Sigmoid colon (tissue), 7 donors: Measurements from ENCODE around the gene UMODL1. TPM values are rescaled to one million over a fixed set of nuclear protein-coding genes. Genes with fewer than 3 reads are reported as not detected.

ENCODE experiments used
- DNase-seq: peaks from one replicate; pipeline ENCODE4 v3.0.0-alpha.2; 2019
- H3K27ac ChIP-seq, 4 donors: fragments of 200-600 bp; sonication (generic); one replicate each; pipeline ENCODE4 v1.5.1; 2016 to 2019; ENCODE audit warnings: mild to moderate bottlenecking in 1 of 4
- H3K27me3 ChIP-seq, 3 donors: fragments of 200-600 bp; sonication (generic); one replicate each; pipeline ENCODE4 v1.5.1; 2019; ENCODE audit warnings: mild to moderate bottlenecking in 1 of 3
- H3K36me3 ChIP-seq, 4 donors: fragments of 200-600 bp; sonication (generic); one replicate each; pipeline ENCODE4 v1.5.1; 2016 to 2019
- H3K4me1 ChIP-seq, 4 donors: fragments of 200-600 bp; sonication (generic); one replicate each; pipeline ENCODE4 v1.5.1; 2017 to 2019
- H3K4me3 ChIP-seq, 4 donors: fragments of 200-600 bp; sonication (generic); one replicate each; pipeline ENCODE4 v1.5.1; 2017 to 2019; ENCODE audit warnings: mild to moderate bottlenecking in 2 of 4, moderate library complexity in 1 of 4
- H3K9me3 ChIP-seq, 4 donors: fragments of 200-600 bp in 3 of 4; sonication (generic) in 3 of 4; one replicate each; pipeline versions ENCODE4 v1.5.1 to v1.6.1; 2013 to 2019
- EP300 ChIP-seq, 4 donors: sonication (generic); formaldehyde crosslinking; IDR thresholded peaks; one replicate each; pipeline ENCODE4 v1.6.1; 2017; ENCODE audit warnings: antibody characterized with exemption in 4 of 4
- POLR2A ChIP-seq, 2 donors: fragments of 450-650 bp; IDR thresholded peaks; one replicate each; pipeline ENCODE4 v1.6.1; 2016; ENCODE audit warnings: antibody characterized with exemption in 2 of 2, mild to moderate bottlenecking in 2 of 2, moderate library complexity in 2 of 2
- POLR2AphosphoS5 ChIP-seq, 4 donors: sonication (generic); formaldehyde crosslinking; IDR thresholded peaks; one replicate each; pipeline ENCODE4 v1.6.1; 2017; ENCODE audit warnings: antibody characterized with exemption in 4 of 4
- WGBS, 2 donors: extraction: QIAGEN DNeasy Blood & Tissue Kit; methylation state at CpG; one replicate each; pipeline ENCODE4 v1.1.7; 2013; 5-methylcytosine and 5-hydroxymethylcytosine counted together
- intact Hi-C: fragments of 100-400 bp; cut with DNase I; formaldehyde crosslinking; loops from one replicate; pipeline ENCODE4 v1.15.1; 2023
- polyA plus RNA-seq, 3 donors: library from polyadenylated mRNA; stranded (reverse); fragments of 200-250 nt; gene quantifications; one replicate each; pipeline ENCODE4 v1.2.3, GENCODE V29; 2013
- total RNA-seq, 4 donors: library from RNA; depleted of rRNA; stranded (reverse); fragments of >200 nt; gene quantifications; one replicate each; pipeline ENCODE4 v1.1.0, GENCODE V29; 2016
- TF ChIP-seq, protein P1 (sequence below), 4 experiments: fragments of 450-650 bp in 3 of 4; fragments of 200-600 bp in 1 of 4; IDR thresholded peaks; one replicate each; pipeline ENCODE4 v1.5.1; 2016 to 2019; ENCODE audit warnings: antibody characterized with exemption in 4 of 4, mild to moderate bottlenecking in 3 of 4, moderate library complexity in 2 of 4
- donor health status: healthy with polysubstance abuse.
- donor health status: Bipolar disorder and iron deficiency.
- donor health status: healthy.

UMODL1 gene
- total and polyA plus RNA-seq, 7 donors: 0.13 to 0.23 TPM; not detected in 5

DNA sequence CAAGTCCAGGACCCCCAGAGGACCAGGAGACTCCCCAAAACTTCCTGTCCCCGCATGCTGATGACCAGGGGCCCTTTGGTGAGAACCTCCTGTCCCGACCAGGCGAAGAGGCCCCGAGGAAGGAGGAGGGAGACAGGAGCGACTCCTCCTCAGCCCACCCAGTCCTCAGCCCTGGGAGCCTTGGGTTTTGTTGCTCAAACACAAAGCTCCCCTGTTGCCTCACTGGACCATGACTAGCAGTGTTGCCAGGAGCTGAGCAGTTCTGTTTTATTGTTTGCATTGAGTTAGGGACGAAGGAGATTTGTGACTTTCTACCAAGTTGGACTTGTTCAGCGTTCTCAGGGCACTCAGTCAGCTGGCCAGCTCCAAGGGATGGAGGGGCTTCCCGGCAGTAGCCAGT lies 10.0 kb downstream of the UMODL1 start:
- 80 to 81% methylated on average over 8 of the region's 8 CpGs for WGBS, 2 donors

GRCh38 chr21:42081931-42082381 lies 10.8 kb downstream of the UMODL1 start:
- WGBS, 2 donors: 88 to 89% methylated on average over 18 of the region's 18 CpGs
- Histone ChIP-seq H3K9me3 (no peaks in the 10 kb centered on the region), H3K4me1 (no peaks in the 10 kb centered on the region), H3K36me3 (no peaks in the 10 kb centered on the region), H3K27me3 (no peaks in the 10 kb centered on the region), H3K27ac (no peak overlapping the region), H3K4me3 (no peak overlapping the region)
- TF ChIP-seq POLR2A (IDR thresholded peaks at IDR 0.05) (no peak), POLR2AphosphoS5 (IDR thresholded peaks at IDR 0.05) (no peak), EP300 (IDR thresholded peaks at IDR 0.05) (no peak)
- TF ChIP-seq, protein P1, sequence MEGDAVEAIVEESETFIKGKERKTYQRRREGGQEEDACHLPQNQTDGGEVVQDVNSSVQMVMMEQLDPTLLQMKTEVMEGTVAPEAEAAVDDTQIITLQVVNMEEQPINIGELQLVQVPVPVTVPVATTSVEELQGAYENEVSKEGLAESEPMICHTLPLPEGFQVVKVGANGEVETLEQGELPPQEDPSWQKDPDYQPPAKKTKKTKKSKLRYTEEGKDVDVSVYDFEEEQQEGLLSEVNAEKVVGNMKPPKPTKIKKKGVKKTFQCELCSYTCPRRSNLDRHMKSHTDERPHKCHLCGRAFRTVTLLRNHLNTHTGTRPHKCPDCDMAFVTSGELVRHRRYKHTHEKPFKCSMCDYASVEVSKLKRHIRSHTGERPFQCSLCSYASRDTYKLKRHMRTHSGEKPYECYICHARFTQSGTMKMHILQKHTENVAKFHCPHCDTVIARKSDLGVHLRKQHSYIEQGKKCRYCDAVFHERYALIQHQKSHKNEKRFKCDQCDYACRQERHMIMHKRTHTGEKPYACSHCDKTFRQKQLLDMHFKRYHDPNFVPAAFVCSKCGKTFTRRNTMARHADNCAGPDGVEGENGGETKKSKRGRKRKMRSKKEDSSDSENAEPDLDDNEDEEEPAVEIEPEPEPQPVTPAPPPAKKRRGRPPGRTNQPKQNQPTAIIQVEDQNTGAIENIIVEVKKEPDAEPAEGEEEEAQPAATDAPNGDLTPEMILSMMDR (IDR thresholded peaks at IDR 0.05): no peak
- intact Hi-C loops: no loop called here
- DNase-seq: no peak

More for the DNA sequence above, 10.0 kb downstream of the UMODL1 start:
- intact Hi-C loops: no loop called here
- Histone ChIP-seq H3K4me3 (no peak overlapping the region), H3K27me3 (no peaks in the 10 kb centered on the region), H3K27ac (no peak overlapping the region), H3K4me1 (no peaks in the 10 kb centered on the region), H3K36me3 (no peaks in the 10 kb centered on the region), H3K9me3 (no peaks in the 10 kb centered on the region)
- no peak for DNase-seq
- TF ChIP-seq POLR2A (IDR thresholded peaks at IDR 0.05): no peak
- TF ChIP-seq POLR2AphosphoS5 (IDR thresholded peaks at IDR 0.05): no peak
- TF ChIP-seq, protein P1 (IDR thresholded peaks at IDR 0.05): no peak
- no peak for TF ChIP-seq EP300 (IDR thresholded peaks at IDR 0.05)

GRCh38 chr21:42082501-42083360 lies 11.6 kb downstream of the UMODL1 start:
- H3K27ac ChIP-seq: no peak overlapping the region
- intact Hi-C loops: no loop called here
- no peaks in the 10 kb centered on the region for H3K36me3 ChIP-seq
- H3K27me3 ChIP-seq: no peaks in the 10 kb centered on the region
- H3K4me1 ChIP-seq: no peaks in the 10 kb centered on the region
- no peak for TF ChIP-seq POLR2A (IDR thresholded peaks at IDR 0.05)
- TF ChIP-seq EP300 (IDR thresholded peaks at IDR 0.05): no peak
- TF ChIP-seq, protein P1 (IDR thresholded peaks at IDR 0.05): no peak
- TF ChIP-seq POLR2AphosphoS5 (IDR thresholded peaks at IDR 0.05): no peak
- no peaks in the 10 kb centered on the region for H3K9me3 ChIP-seq
- no peak overlapping the region for H3K4me3 ChIP-seq
- 89% methylated on average over 22 of the region's 22 CpGs for WGBS, 2 donors
- DNase-seq: no peak

- no peak for DNase-seq
- Histone ChIP-seq H3K4me1 (no peaks in the 10 kb centered on the region), H3K36me3 (no peaks in the 10 kb centered on the region), H3K4me3 (no peak overlapping the region), H3K27me3 (no peaks in the 10 kb centered on the region), H3K27ac (no peak overlapping the region), H3K9me3 (no peaks in the 10 kb centered on the region)
- 90 to 91% methylated on average over 6 of the region's 6 CpGs for WGBS, 2 donors
- intact Hi-C loops: no loop called here
- TF ChIP-seq, protein P1 (IDR thresholded peaks at IDR 0.05): no peak
- TF ChIP-seq EP300 (IDR thresholded peaks at IDR 0.05): no peak
Observed at GRCh38 chr21:42083361-42083690, 12.2 kb downstream of the UMODL1 start.
